Measurements from ENCODE around the gene SLC6A7.
A peak's percentile ranks its signal among the peaks of the same experiment; 100 is the strongest.

The SLC6A7 gene

GRCh38 chr5:150206779-150207115 is 16.9 kb downstream of the SLC6A7 start:
- no peak overlapping the region for H3K4me3 ChIP-seq (replicated peaks in 1 of 2; ENCODE audit: low read depth in 2 of 2, low read length in 2 of 2)
- no peak for DNase-seq (ENCODE audit: low read depth in 2 of 2)
- no peak for TF ChIP-seq CTCF (IDR thresholded peaks at IDR 0.05; ENCODE audit: low read depth, low read length)

- no peak overlapping the region for H3K4me3 ChIP-seq (replicated peaks in 1 of 2; ENCODE audit: low read depth in 2 of 2, low read length in 2 of 2)
- TF ChIP-seq CTCF (IDR thresholded peaks at IDR 0.05; ENCODE audit: low read depth, low read length): no peak
- DNase-seq (ENCODE audit: low read depth in 2 of 2): peak; percentile 12 to 21
Observed at GRCh38 chr5:150208187-150209098, 18.6 kb downstream of the SLC6A7 start.

GRCh38 chr5:150209099-150209635 is 19.3 kb downstream of the SLC6A7 start:
- no peak overlapping the region for H3K4me3 ChIP-seq (replicated peaks in 1 of 2; ENCODE audit: low read depth in 2 of 2, low read length in 2 of 2)
- no peak for TF ChIP-seq CTCF (IDR thresholded peaks at IDR 0.05; ENCODE audit: low read depth, low read length)
- DNase-seq (ENCODE audit: low read depth in 2 of 2): peak; percentile 56 to 66

GRCh38 chr5:150210644-150211043 is 20.8 kb downstream of the SLC6A7 start:
- TF ChIP-seq CTCF (IDR thresholded peaks at IDR 0.05; ENCODE audit: low read depth, low read length): no peak
- no peak overlapping the region for H3K4me3 ChIP-seq (replicated peaks in 1 of 2; ENCODE audit: low read depth in 2 of 2, low read length in 2 of 2)
- no peak for DNase-seq (ENCODE audit: low read depth in 2 of 2)

- no peak overlapping the region for H3K4me3 ChIP-seq (replicated peaks in 1 of 2; ENCODE audit: low read depth in 2 of 2, low read length in 2 of 2)
- DNase-seq (ENCODE audit: low read depth in 2 of 2): no peak
- no peak for TF ChIP-seq CTCF (IDR thresholded peaks at IDR 0.05; ENCODE audit: low read depth, low read length)
Observed at GRCh38 chr5:150211156-150212030, 21.5 kb downstream of the SLC6A7 start.

- peak; percentile 33 for DNase-seq (ENCODE audit: low read depth in 2 of 2)
- H3K4me3 ChIP-seq (replicated peaks in 1 of 2; ENCODE audit: low read depth in 2 of 2, low read length in 2 of 2): no peak overlapping the region
- TF ChIP-seq CTCF (IDR thresholded peaks at IDR 0.05; ENCODE audit: low read depth, low read length): no peak
Observed at GRCh38 chr5:150213530-150213929, 23.7 kb downstream of the SLC6A7 start.

All from cardiac fibroblast (primary cell).